Mammary epithelial cell (primary cell): ENCODE data around the gene PHLPP1.

Source experiments
- EZH2 ChIP-seq: IDR thresholded peaks from 2 replicates; pipeline ENCODE4 v1.6.1; 2012; ENCODE audit warnings: low read length, inconsistent platforms, borderline replicate concordance
- TF ChIP-seq, protein P1 (sequence below), 2 donors: IDR thresholded peaks in 1 of 2; conservative IDR thresholded peaks in 1 of 2; 2 replicates each; pipeline ENCODE4 v1.5.1; 2011 to 2012; ENCODE audit warnings: inconsistent platforms in 2 of 2, low read length in 2 of 2, mild to moderate bottlenecking in 2 of 2, control low read depth in 1 of 2, low read depth in 1 of 2; ENCODE audit not compliant: insufficient read depth in 1 of 2; ENCODE audit errors: extremely low read depth in 1 of 2

DNA sequence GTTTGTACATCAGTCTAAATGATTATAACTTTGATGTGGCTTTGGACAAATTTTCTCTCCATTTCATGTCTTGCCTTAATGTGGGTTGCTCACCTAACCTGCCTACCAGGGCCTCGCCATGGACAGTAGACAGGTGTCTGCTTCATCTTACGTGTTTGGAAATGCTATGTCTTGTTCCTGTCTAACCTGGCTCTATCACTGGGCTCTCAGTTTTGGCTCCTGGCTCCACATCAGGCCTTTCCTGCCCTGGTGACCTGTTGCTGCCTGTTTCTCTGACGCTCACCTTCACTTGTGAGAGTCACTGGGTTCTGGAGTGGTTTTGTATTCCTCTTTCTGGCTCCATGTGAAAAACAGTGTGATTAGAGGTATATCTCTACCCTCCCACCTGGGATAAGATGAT, 65.9 kb downstream of the PHLPP1 start:
- TF ChIP-seq EZH2: no peak
- TF ChIP-seq, protein P1, sequence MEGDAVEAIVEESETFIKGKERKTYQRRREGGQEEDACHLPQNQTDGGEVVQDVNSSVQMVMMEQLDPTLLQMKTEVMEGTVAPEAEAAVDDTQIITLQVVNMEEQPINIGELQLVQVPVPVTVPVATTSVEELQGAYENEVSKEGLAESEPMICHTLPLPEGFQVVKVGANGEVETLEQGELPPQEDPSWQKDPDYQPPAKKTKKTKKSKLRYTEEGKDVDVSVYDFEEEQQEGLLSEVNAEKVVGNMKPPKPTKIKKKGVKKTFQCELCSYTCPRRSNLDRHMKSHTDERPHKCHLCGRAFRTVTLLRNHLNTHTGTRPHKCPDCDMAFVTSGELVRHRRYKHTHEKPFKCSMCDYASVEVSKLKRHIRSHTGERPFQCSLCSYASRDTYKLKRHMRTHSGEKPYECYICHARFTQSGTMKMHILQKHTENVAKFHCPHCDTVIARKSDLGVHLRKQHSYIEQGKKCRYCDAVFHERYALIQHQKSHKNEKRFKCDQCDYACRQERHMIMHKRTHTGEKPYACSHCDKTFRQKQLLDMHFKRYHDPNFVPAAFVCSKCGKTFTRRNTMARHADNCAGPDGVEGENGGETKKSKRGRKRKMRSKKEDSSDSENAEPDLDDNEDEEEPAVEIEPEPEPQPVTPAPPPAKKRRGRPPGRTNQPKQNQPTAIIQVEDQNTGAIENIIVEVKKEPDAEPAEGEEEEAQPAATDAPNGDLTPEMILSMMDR (conservative IDR thresholded peaks at IDR 0.05 in 1 of 2, IDR thresholded peaks at IDR 0.05 in 1 of 2; ENCODE audit: extremely low read depth in 1 of 2, insufficient read depth in 1 of 2, low read depth in 1 of 2, low read length in 2 of 2): no peak
